Neural cell (in vitro differentiated cells): ENCODE measurements around the gene CCDC61.

Experiments used
- CTCF ChIP-seq: fragments of 450-650 bp; IDR thresholded peaks from 2 replicates; pipeline ENCODE4 v1.5.1; 2014; ENCODE audit warnings: antibody characterized with exemption, mild to moderate bottlenecking, moderate library complexity; ENCODE audit not compliant: poor library complexity, severe bottlenecking
- POLR2AphosphoS5 ChIP-seq: IDR thresholded peaks from 2 replicates; pipeline ENCODE4 v1.6.1; 2012
- REST ChIP-seq: IDR thresholded peaks from 2 replicates; pipeline ENCODE4 v1.6.1; 2012; ENCODE audit warnings: borderline replicate concordance
- TAF1 ChIP-seq: IDR thresholded peaks from 2 replicates; pipeline ENCODE4 v1.6.1; 2012; ENCODE audit warnings: low read depth

GRCh38 chr19:45995715-45996385 is 583 bp downstream of the CCDC61 start:
- TF ChIP-seq TAF1 (no peak), CTCF (no peak), REST (no peak), POLR2AphosphoS5 (no peak)
